GM18498 (cell line): ENCODE results near the gene NSD1.

Experiments used
- ATAC-seq: cut with Tn5 transposase; IDR thresholded peaks from one replicate; pipeline ENCODE4 v1.9.1; 2021; ENCODE audit warnings: mild to moderate bottlenecking, moderate library complexity; ENCODE audit not compliant: unreplicated experiment

The NSD1 gene

GRCh38 chr5:177343777-177344176 lies 210.2 kb downstream of the NSD1 start:
- ATAC-seq = no peak

- no peak for ATAC-seq
Observed at GRCh38 chr5:177344891-177345290, 211.3 kb downstream of the NSD1 start.

GRCh38 chr5:177346820-177347219 lies 213.2 kb downstream of the NSD1 start:
- ATAC-seq = no peak

DNA sequence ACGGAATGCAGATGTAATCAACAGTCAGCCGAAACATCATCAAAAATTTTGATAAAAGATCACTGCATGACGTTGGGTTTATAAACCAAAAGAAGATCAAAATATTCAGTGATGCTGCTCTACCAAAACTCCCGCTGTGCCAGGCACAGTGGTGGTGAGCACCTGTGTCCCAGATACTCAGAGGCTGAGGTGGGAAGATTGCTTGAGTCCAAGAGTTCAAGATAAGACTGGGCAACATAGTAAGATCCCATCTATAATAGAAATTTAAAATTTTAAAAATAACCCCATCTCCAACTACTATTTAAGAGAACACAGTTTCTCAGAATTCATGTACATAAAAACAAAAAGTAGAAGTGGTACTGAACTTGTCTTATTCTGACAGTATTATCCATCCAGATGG lies 214.1 kb downstream of the NSD1 start:
- no peak for ATAC-seq

DNA sequence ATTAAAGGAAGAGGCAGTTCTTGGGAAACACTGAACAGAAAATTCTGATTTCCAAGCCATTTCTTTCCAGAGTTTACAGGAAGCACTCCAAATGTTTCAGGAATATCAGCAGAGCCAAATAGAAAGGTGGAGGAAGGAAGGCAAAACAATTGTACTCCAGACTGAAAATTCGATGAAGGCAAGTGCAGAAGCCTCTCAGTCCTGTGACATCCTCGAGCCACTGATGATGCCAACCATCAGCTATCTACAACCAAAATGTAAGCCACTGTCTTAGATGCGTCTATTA lies 215.7 kb downstream of the NSD1 start:
- ATAC-seq = no peak

GRCh38 chr5:177349762-177350161 lies 216.2 kb downstream of the NSD1 start:
- no peak for ATAC-seq
